Measurements from ENCODE around the gene ACER3. TPM values are rescaled to one million over a fixed set of nuclear protein-coding genes. Genes with fewer than 3 reads are reported as not detected.

Gene ACER3
- total and polyA plus RNA-seq, 2 of the 4 experiments (the other 2 are of a cell fraction): 3.5 to 10.0 TPM

GRCh38 chr11:77035039-77035438 lies 174.3 kb downstream of the ACER3 start:
- Histone ChIP-seq H4K8ac (ENCODE audit: low read depth in 2 of 2, low read length in 2 of 2) (no peak overlapping the region), H2BK20ac (ENCODE audit: low read depth, low read length) (no peak overlapping the region), H3K79me1 (ENCODE audit: low read depth in 1 of 2, low read length in 2 of 2) (no peaks in the 10 kb centered on the region), H3K23ac (ENCODE audit: low read depth, low read length) (no peak overlapping the region), H2AK5ac (ENCODE audit: low read depth, low read length) (no peak overlapping the region), H4K91ac (ENCODE audit: insufficient read depth, low read depth, low read length) (no peak overlapping the region), H3K4me3 (ENCODE audit: insufficient read depth, low read depth, low read length) (no peak overlapping the region), H3K56ac (ENCODE audit: extremely low read depth, insufficient read depth, low read length) (no peak overlapping the region), H2AK9ac (replicated peaks; ENCODE audit: low read depth, low read length, poor library complexity) (no peak overlapping the region), H2BK120ac (ENCODE audit: low read depth, low read length) (no peak overlapping the region), H3K27me3 (ENCODE audit: control insufficient read depth, insufficient read depth, low read length) (peaks cover 37% of the 10 kb centered on the region), H3K9me3 (ENCODE audit: control insufficient read depth, insufficient read depth, low read length) (no peaks in the 10 kb centered on the region), H3K27ac (ENCODE audit: insufficient read depth, low read length) (no peak overlapping the region), H3K4me2 (ENCODE audit: low read depth, low read length) (no peak overlapping the region), H2AFZ (replicated peaks; ENCODE audit: low read length, poor library complexity) (no peak overlapping the region), H3K18ac (ENCODE audit: low read depth, low read length) (no peak overlapping the region), H3K4me1 (ENCODE audit: control insufficient read depth, insufficient read depth, low read length) (peaks cover 3% of the 10 kb centered on the region; the same call in 1 of the 2 replicates), H3K9me1 (ENCODE audit: insufficient read depth, low read length) (peaks cover 2% of the 10 kb centered on the region; the same call in 1 of the 2 replicates), H4K20me1 (ENCODE audit: insufficient read depth, low read length) (no peaks in the 10 kb centered on the region; the same call in none of the 2 replicates), H3K4ac (ENCODE audit: low read depth, low read length) (no peak overlapping the region), H2BK15ac (ENCODE audit: low read depth, low read length) (no peak overlapping the region; the same call in 2 of the 3 replicates), H2BK5ac (ENCODE audit: low read depth, low read length, poor library complexity, severe bottlenecking) (no peak overlapping the region), H3K14ac (replicated peaks; ENCODE audit: low read depth, low read length) (no peak overlapping the region), H4K5ac (ENCODE audit: low read depth, low read length) (no peak overlapping the region), H3K9ac (ENCODE audit: low read depth, low read length) (no peak overlapping the region), H3K36me3 (ENCODE audit: control insufficient read depth, insufficient read depth, low read length) (no peaks in the 10 kb centered on the region)
- WGBS, 2 experiments (ENCODE audit: extremely low coverage in 2 of 2, insufficient read length in 1 of 2): 100% methylated on average over 2 of the region's 2 CpGs; no CpG with 5 or more reads in 1 of the 2 experiments
- intact Hi-C loops (cut with micrococcal nuclease): loop anchor here (10.0 kb wide), 1 partner anchor 60 kb away; no protein-coding TSS in a partner anchor
- in situ Hi-C loops (cut with MboI; ENCODE audit: low sequenced_read_pairs): loop anchor here (10.0 to 25.0 kb wide), 2 partner anchors 220 to 298 kb away; no protein-coding TSS in a partner anchor
- DNase-seq (no peak), ATAC-seq (ENCODE audit: low read depth) (no peak)
- dilution Hi-C loops (cut with HindIII; ENCODE audit: low sequenced_read_pairs, unreplicated experiment): no loop called here
- ChIA-PET CTCF (interaction anchor here (1.1 kb wide), 2 partner anchors 11 to 12 kb away, joined by 3 to 4 read pairs; no protein-coding TSS in a partner anchor), POLR2A (ENCODE audit: unreplicated experiment) (no interaction called here)
- TF ChIP-seq MXI1 (IDR thresholded peaks at IDR 0.05; ENCODE audit: borderline replicate concordance, low read depth, low read length) (no peak), CTCF (conservative IDR thresholded peaks at IDR 0.05; ENCODE audit: low read depth, low read length) (no peak), NFE2L2 (IDR thresholded peaks at IDR 0.05; ENCODE audit: low read depth, low read length) (no peak), RFX5 (IDR thresholded peaks at IDR 0.05; ENCODE audit: low read depth, low read length) (no peak), SMC3 (IDR thresholded peaks at IDR 0.05; ENCODE audit: low read depth, low read length) (no peak), FOS (IDR thresholded peaks at IDR 0.05; ENCODE audit: low read depth, low read length) (no peak), POLR2A (IDR thresholded peaks at IDR 0.05; ENCODE audit: low read depth, low read length) (no peak), CEBPB (IDR thresholded peaks at IDR 0.05; ENCODE audit: low read depth, low read length) (no peak), MAFK (IDR thresholded peaks at IDR 0.05; ENCODE audit: low read depth, low read length) (no peak)
- TF ChIP-seq, protein P1, sequence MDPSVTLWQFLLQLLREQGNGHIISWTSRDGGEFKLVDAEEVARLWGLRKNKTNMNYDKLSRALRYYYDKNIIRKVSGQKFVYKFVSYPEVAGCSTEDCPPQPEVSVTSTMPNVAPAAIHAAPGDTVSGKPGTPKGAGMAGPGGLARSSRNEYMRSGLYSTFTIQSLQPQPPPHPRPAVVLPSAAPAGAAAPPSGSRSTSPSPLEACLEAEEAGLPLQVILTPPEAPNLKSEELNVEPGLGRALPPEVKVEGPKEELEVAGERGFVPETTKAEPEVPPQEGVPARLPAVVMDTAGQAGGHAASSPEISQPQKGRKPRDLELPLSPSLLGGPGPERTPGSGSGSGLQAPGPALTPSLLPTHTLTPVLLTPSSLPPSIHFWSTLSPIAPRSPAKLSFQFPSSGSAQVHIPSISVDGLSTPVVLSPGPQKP (IDR thresholded peaks at IDR 0.05; ENCODE audit: borderline replicate concordance, low read depth, low read length): no peak
- no TSS peak for BruUV-seq (replicated peaks)
